ENCODE data around the gene TMEM106C.
A peak's percentile ranks its signal among the peaks of the same experiment; 100 is the strongest.

TMEM106C gene

GRCh38 chr12:47931187-47931586, 32.2 kb upstream of the TMEM106C start:
- no peak for DNase-seq
- no peaks in the 10 kb centered on the region for H3K36me3 ChIP-seq
- intact Hi-C loops (cut with DNase I; ENCODE audit: low total_unique reads) = loop anchor here (5.0 kb wide), 1 partner anchor 64 kb away; no protein-coding TSS in a partner anchor

GRCh38 chr12:47935184-47935583, 28.2 kb upstream of the TMEM106C start:
- Histone ChIP-seq H3K27me3 (no peaks in the 10 kb centered on the region), H3K4me3 (no peak overlapping the region), H3K4me1 (peaks cover 0 to 4% (median 0%) of the 10 kb centered on the region in 4 donors), H3K36me3 (no peaks in the 10 kb centered on the region), H3K9me3 (no peaks in the 10 kb centered on the region), H3K27ac (no peak overlapping the region)
- no peak for DNase-seq
- no peak for TF ChIP-seq CTCF (IDR thresholded peaks at IDR 0.05)
- intact Hi-C loops (cut with DNase I; ENCODE audit: low total_unique reads) = no loop called here

More at GRCh38 chr12:47931187-47931586, 32.2 kb upstream of the TMEM106C start:
- Histone ChIP-seq H3K4me1 (peaks cover 0 to 4% (median 0%) of the 10 kb centered on the region in 4 donors), H3K27ac (no peak overlapping the region), H3K9me3 (no peaks in the 10 kb centered on the region), H3K27me3 (peaks cover 0 to 8% of the 10 kb centered on the region in 2 donors), H3K4me3 (no peak overlapping the region)
- no peak for TF ChIP-seq CTCF (IDR thresholded peaks at IDR 0.05)

- peaks cover 0 to 23% of the 10 kb centered on the region in 2 donors for H3K27me3 ChIP-seq
- H3K4me3 ChIP-seq = no peak overlapping the region
- DNase-seq = no peak
- intact Hi-C loops (cut with DNase I; ENCODE audit: low total_unique reads) = no loop called here
- peaks cover 0 to 9% (median 3%) of the 10 kb centered on the region in 4 donors for H3K4me1 ChIP-seq
- H3K27ac ChIP-seq = no peak overlapping the region
- H3K36me3 ChIP-seq = no peaks in the 10 kb centered on the region
- no peak for TF ChIP-seq CTCF (IDR thresholded peaks at IDR 0.05)
- no peaks in the 10 kb centered on the region for H3K9me3 ChIP-seq
Measured at GRCh38 chr12:47938093-47938492, 25.3 kb upstream of the TMEM106C start.

GRCh38 chr12:47938594-47938993, 24.8 kb upstream of the TMEM106C start:
- H3K9me3 ChIP-seq = no peaks in the 10 kb centered on the region
- no peak overlapping the region for H3K27ac ChIP-seq
- TF ChIP-seq CTCF (IDR thresholded peaks at IDR 0.05) = no peak
- H3K27me3 ChIP-seq = peaks cover 0 to 28% of the 10 kb centered on the region in 2 donors
- intact Hi-C loops (cut with DNase I; ENCODE audit: low total_unique reads) = no loop called here
- peaks cover 0 to 9% (median 3%) of the 10 kb centered on the region in 4 donors for H3K4me1 ChIP-seq
- no peak overlapping the region for H3K4me3 ChIP-seq
- H3K36me3 ChIP-seq = no peaks in the 10 kb centered on the region
- no peak for DNase-seq

- intact Hi-C loops (cut with DNase I; ENCODE audit: low total_unique reads) = no loop called here
- Histone ChIP-seq H3K9me3 (no peaks in the 10 kb centered on the region), H3K36me3 (no peaks in the 10 kb centered on the region), H3K4me3 (no peak overlapping the region), H3K27ac (no peak overlapping the region), H3K4me1 (peaks cover 0 to 9% (median 3%) of the 10 kb centered on the region in 4 donors), H3K27me3 (peaks cover 0 to 33% of the 10 kb centered on the region in 2 donors)
- peak in 1 of 2 donors; percentile 16 for DNase-seq
- TF ChIP-seq CTCF (IDR thresholded peaks at IDR 0.05) = no peak
Measured at GRCh38 chr12:47939009-47939601, 24.3 kb upstream of the TMEM106C start.
